GM19324 (cell line): ENCODE measurements around the gene CYSTM1.
"Not testable (repeated sequence)": the region's sequence is repeated elsewhere in the genome, so short reads cannot be mapped to it uniquely, and the experiment has no call there.

Experiments used
- ATAC-seq: cut with Tn5 transposase; IDR thresholded peaks from one replicate; pipeline ENCODE4 v1.9.1; 2021; ENCODE audit warnings: mild to moderate bottlenecking, moderate library complexity; ENCODE audit not compliant: unreplicated experiment, low FRiP score

CYSTM1 gene

DNA sequence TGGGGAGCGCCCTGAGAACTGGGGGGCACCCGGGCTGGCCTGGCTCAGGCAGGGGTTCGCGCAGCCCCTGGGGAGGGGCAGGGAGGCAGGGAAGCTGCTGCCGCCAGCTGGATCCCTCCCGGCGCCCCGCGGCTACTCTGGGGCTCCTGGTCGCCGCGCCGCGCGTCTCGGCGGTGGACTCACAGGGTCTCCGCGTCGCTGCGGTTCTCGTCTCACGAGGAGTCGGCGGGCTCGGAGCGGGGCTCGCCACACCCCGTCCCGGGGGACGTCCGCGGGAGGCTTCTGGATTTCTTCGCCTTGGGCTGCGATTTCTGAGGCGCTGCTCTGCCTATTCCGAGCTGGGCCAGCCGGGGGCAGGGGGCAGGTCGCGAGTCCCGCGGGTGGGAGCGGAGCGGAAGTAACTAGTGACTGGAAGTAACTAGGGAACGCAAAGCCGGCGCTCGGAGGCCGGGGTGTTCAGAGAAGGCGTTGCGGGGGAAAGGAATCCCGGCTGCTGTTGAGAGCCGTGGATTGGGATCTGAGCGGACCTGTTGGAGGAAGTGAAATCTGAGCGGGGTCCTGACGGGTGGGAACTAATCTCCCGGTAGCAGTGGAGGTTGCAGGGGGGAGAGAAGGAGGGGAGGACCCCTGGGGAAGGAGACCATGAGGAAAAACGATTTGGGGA lies 511 bp downstream of the CYSTM1 start:
- peak; percentile 41 for ATAC-seq

GRCh38 chr5:140176031-140176387 lies 1.0 kb downstream of the CYSTM1 start:
- ATAC-seq = no peak

GRCh38 chr5:140178086-140178410 lies 3.1 kb downstream of the CYSTM1 start:
- no peak for ATAC-seq

DNA sequence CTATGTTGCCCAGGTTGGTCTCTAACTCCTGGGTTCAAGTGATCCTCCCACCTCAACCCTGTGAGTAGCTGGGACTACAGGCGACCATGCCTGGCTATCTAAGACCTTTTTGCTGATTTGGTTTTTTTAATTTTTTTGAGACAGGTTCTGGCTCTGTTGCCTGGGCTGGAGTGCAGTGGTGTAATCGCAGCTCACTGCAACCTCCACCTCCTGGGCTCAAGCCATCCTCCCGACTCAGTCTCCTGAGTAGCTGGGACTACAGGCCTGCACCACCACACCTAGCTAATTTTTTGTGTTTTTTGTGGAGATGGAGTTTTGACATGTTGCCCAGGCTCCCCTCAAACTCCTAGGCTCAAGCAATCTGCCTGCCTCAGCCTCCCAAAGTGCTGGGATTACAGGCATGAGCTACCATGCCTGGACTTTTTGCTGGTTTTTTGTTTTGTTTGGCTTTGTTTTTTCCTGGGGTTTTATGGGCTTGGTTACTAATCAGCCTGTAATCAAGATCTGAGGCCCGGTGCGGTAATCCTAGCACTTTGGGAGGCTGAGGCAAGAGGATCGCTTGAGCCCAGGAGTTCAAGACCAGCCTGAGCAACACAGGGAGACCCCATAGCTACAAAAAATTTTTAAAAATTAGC lies 3.6 kb downstream of the CYSTM1 start:
- ATAC-seq = no peak

DNA sequence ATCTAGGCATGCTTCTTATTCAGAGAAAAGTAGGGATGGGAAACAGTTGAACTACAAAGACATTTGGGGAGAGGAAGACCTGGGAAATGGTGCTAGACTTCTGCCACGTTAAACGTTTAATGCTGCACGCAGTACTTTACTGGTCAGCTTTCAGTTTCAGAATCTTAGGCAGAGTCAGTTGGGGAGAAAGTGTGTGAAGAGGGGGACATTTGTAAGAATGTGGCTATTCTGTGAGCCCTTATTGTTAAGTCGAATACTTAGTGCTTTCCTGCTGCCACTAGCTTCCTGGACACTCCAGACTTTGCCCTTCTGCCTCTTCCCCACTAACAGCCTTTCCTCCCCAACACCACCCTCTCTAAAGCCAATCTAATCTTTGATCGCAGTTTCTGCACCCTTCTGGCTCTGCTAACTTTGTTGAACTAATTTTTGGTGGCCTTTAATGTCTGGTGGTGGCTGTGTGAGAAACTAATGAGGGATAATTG lies 6.1 kb downstream of the CYSTM1 start:
- ATAC-seq = peak; percentile 84

DNA sequence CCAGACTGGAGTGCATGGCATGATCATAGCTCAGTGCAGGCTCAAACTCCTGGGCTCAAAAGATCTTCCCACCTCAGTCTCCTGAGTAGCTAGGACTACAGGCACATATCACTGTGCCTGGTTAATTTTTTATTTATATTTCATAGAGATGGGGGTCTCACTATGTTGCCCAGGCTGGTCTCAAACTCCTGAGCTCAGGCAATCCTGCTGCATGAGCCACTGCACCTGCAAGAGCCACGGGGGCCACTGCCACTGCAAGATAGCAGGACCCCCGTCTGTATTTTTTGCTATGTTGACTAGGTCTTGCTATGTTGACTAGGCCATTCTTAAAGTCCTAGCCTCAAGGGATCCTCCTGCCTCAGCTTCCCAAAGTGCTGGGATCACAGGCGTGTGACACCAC lies 6.5 kb downstream of the CYSTM1 start:
- ATAC-seq = no peak

GRCh38 chr5:140182075-140182711 lies 7.2 kb downstream of the CYSTM1 start:
- ATAC-seq = no peak

DNA sequence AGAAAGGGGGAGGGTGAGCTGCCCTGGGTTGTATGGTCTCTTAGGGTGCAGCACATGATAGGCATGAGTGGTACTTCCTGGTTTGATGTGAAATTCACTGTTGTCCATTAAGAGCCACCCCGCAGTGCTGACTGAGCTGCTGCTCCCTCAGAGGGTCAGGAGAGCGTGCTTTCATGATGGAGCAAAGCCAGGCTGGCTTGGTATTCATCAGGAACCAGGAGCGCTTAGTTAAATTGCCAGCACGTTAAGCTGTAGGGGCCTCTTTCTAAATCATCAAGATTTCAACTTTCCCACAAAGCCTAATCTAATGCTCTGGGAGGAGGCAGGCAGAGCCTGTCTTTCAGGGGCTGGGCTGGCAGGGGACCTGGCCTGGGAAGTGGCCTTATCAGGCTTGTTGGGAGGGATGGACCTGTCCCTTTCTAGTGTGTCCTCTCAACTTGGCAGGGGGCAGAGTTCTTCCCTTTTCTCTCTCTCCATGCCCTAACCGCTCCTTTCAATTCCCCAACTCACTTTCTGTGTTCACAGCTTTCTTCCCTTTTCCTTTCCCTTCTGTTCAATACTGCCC lies 7.9 kb downstream of the CYSTM1 start:
- no peak for ATAC-seq

GRCh38 chr5:140185409-140185808 lies 10.4 kb downstream of the CYSTM1 start:
- no peak for ATAC-seq

DNA sequence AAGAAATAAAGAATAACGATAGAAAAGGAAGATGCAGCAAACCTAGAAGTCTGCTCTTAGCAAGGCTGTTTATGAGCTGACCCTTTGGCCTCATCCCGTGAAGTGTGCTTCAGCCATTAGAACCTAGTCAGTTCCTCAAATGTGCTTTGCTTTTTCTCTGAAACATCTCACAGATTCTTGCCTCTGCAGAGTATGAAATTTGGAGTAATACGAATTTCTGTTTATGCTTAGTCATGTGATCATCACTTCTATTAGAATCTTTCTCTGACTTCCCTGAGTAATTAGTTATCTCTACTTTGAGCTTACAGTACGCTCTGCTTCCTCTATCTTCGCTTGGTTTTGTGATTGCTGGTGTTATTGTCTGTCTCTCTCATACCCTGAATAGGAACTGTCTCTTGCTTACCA lies 11.3 kb downstream of the CYSTM1 start:
- ATAC-seq = no peak

DNA sequence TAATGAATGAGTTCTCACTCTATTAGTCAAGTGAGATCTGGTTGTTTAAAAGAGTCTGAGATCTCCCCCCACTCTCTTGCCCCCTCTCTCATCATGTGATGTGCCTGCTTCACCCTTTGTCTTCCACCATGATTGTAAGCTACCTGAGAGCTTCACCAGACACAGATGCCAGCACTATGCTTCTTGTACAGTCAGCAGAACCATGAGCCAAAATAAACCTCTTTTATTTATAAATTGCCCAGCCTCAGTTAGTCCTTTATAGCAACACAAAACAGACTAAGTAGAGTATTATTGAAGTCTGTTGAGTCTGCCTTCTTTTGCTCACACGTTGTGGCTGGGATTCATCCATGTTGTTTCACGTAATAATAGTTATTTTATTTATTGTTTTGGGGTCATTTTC lies 14.3 kb downstream of the CYSTM1 start:
- no peak for ATAC-seq

- ATAC-seq = no peak
Measured at GRCh38 chr5:140189977-140190871, 15.2 kb downstream of the CYSTM1 start.

DNA sequence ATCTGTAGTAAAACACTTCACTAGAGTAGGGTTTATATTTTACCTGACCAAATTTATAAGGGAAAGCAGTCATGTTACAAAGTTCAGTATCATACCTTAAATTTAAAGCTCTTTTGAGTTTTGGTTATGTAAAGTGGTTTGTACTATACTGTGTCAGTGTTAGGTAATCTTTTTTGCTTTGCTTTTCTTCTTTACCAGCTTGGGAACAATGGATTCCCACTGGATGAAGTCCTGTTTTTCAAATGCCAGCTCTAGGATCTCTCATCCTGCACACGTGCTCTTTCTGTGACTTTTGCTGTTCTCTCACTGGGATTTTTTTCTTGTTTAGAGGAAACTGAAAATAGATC lies 15.9 kb downstream of the CYSTM1 start:
- ATAC-seq = no peak

- no peak for ATAC-seq
Measured at GRCh38 chr5:140192715-140193430, 17.9 kb downstream of the CYSTM1 start.

GRCh38 chr5:140194662-140195061 lies 19.7 kb downstream of the CYSTM1 start:
- no peak for ATAC-seq

DNA sequence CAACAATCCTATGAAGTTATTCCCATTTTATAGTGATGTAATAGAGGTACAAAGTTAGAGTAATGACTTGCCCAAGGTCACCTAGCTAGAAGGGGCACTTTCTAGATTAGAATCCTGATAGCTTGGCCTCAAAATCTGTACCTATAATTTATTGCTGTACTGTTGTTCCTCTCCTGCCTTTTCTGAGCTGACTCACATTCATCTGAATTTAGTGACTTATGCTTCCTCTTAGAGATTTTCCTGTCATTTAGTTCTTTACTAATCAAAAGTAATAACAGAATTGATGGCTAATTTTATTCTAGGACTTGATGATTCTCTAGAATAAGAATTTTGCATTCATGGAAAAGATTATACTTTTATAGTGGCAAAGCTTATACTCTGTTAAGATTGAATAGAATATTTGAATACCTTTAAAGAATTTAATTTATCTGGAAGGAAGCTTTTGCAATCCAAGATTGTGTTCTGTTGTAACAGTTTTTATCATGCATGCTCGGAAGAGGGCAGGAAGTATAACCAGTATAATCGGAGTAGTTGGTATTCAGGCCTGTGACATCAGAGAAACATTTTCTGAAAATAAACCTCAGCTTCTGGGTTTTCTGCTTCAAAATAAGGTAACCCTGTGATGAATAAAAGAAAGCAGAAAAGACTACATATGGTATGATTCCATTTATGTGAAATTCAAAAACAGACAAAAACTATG lies 21.3 kb downstream of the CYSTM1 start:
- no peak for ATAC-seq

GRCh38 chr5:140197023-140197422 lies 22.0 kb downstream of the CYSTM1 start:
- no peak for ATAC-seq

DNA sequence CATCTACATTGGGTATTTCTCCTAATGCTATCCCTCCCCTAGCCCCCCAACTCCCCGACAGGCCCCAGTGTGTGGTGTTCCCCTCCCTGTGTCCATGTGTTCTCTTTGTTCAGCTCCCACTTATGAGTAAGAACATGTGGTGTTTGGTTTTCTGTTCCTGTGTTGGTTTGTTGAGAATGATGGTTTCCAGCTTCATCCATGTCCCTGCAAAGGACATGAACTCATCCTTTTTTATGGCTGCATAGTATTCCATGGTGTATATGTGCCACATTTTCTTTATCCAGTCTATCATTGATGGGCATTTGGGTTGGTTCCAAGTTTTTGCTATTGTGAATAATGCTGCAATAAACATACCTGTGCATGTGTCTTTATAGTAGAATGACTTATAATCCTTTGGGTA lies 23.9 kb downstream of the CYSTM1 start:
- ATAC-seq = not testable (repeated sequence)

GRCh38 chr5:140202078-140202477 lies 27.1 kb downstream of the CYSTM1 start:
- no peak for ATAC-seq

GRCh38 chr5:140202610-140203009 lies 27.6 kb downstream of the CYSTM1 start:
- no peak for ATAC-seq
